Esophagus mucosa (tissue), 1 donor: Measurements from ENCODE around the gene MDH1. TPM values are rescaled to one million over a fixed set of nuclear protein-coding genes. Genes with fewer than 3 reads are reported as not detected.
"Not testable (repeated sequence)": the region's sequence is repeated elsewhere in the genome, so short reads cannot be mapped to it uniquely, and the experiment has no call there.

Source experiments
- ATAC-seq: fragments of 200-7000 bp; cut with Tn5 transposase; one replicate; pipeline ENCODE4 v1.9.1; 2020
- total RNA-seq: library from RNA; stranded (reverse); gene quantifications from one replicate; pipeline ENCODE4 v1.2.4, GENCODE V29; 2023
- donor health status: DM: yes; HTN: yes; CAD: no.

Gene MDH1
- 123 TPM for total RNA-seq

GRCh38 chr2:63588385-63589147 lies at the start of gene MDH1, which contains the start of gene WDPCP:
TSS of gene MDH1 (plus strand) at chr2:63588963. CDS start at chr2:63589044, 81 bp downstream.
TSS of gene WDPCP (minus strand) at chr2:63588477. CDS start at chr2:63588271, 206 bp downstream.
- ATAC-seq = peak; percentile 98

GRCh38 chr2:63539416-63540162 lies 49.2 kb upstream of the MDH1 start:
- ATAC-seq = no peak

GRCh38 chr2:63544017-63544627 lies 44.6 kb upstream of the MDH1 start:
- no peak for ATAC-seq

GRCh38 chr2:63545023-63545422 lies 43.7 kb upstream of the MDH1 start:
- no peak for ATAC-seq

GRCh38 chr2:63553049-63553448 lies 35.7 kb upstream of the MDH1 start:
- no peak for ATAC-seq

- no peak for ATAC-seq
Observed at GRCh38 chr2:63555299-63555698, 33.5 kb upstream of the MDH1 start.

- no peak for ATAC-seq
Observed at GRCh38 chr2:63555931-63556330, 32.8 kb upstream of the MDH1 start.

GRCh38 chr2:63557819-63558218 lies 30.9 kb upstream of the MDH1 start:
- ATAC-seq = not testable (repeated sequence)

- ATAC-seq = not testable (repeated sequence)
Observed at GRCh38 chr2:63558922-63559321, 29.8 kb upstream of the MDH1 start.

- ATAC-seq = no peak
Observed at GRCh38 chr2:63562751-63563150, 26.0 kb upstream of the MDH1 start.

GRCh38 chr2:63569740-63570139 lies 19.0 kb upstream of the MDH1 start:
- no peak for ATAC-seq

- ATAC-seq = no peak
Observed at GRCh38 chr2:63571291-63571690, 17.5 kb upstream of the MDH1 start.

GRCh38 chr2:63572001-63572400 lies 16.8 kb upstream of the MDH1 start:
- ATAC-seq = no peak

- not testable (repeated sequence) for ATAC-seq
Observed at GRCh38 chr2:63573026-63573425, 15.7 kb upstream of the MDH1 start.

GRCh38 chr2:63573726-63574345 lies 14.9 kb upstream of the MDH1 start:
- not testable (repeated sequence) for ATAC-seq

GRCh38 chr2:63576546-63576945 lies 12.2 kb upstream of the MDH1 start:
- ATAC-seq = no peak

- ATAC-seq = no peak
Observed at GRCh38 chr2:63578767-63579166, 10.0 kb upstream of the MDH1 start.

GRCh38 chr2:63580651-63581297 lies 8.0 kb upstream of the MDH1 start:
- no peak for ATAC-seq

GRCh38 chr2:63581298-63581961 lies 7.3 kb upstream of the MDH1 start:
- peak; percentile 62 for ATAC-seq

GRCh38 chr2:63582873-63583272 lies 5.9 kb upstream of the MDH1 start:
- no peak for ATAC-seq

- ATAC-seq = no peak
Observed at GRCh38 chr2:63587814-63588384, 864 bp upstream of the MDH1 start.
